GM11168 (cell line): ENCODE data around the gene IL33.

ENCODE experiments used
- in situ Hi-C: fragments of 300-500 bp; cut with MboI; formaldehyde crosslinking; loops from one replicate; pipeline ENCODE4 v1.12.0; 2022; ENCODE audit warnings: low sequenced_read_pairs; ENCODE audit not compliant: unreplicated experiment

IL33 gene

GRCh38 chr9:6272229-6272598, 56.6 kb downstream of the IL33 start:
- in situ Hi-C loops, result no loop called here

- in situ Hi-C loops, result no loop called here
Observed at GRCh38 chr9:6277417-6277816, 61.8 kb downstream of the IL33 start.

- in situ Hi-C loops, result no loop called here
Observed at GRCh38 chr9:6301858-6302257, 86.3 kb downstream of the IL33 start.

GRCh38 chr9:6302417-6302816, 86.8 kb downstream of the IL33 start:
- in situ Hi-C loops, result no loop called here

GRCh38 chr9:6304232-6304631, 88.6 kb downstream of the IL33 start:
- in situ Hi-C loops, result no loop called here

GRCh38 chr9:6305954-6306563, 90.5 kb downstream of the IL33 start:
- in situ Hi-C loops, result loop anchor here (5.0 kb wide), 1 partner anchor 254 kb away; no protein-coding TSS in a partner anchor
